DND-41 (cell line): ENCODE measurements around the gene LRRC61.
"Not testable (repeated sequence)": the region's sequence is repeated elsewhere in the genome, so short reads cannot be mapped to it uniquely, and the experiment has no call there.

ENCODE experiments used
- ATAC-seq: fragments of 200-7000 bp; cut with Tn5 transposase; 3 replicates; pipeline ENCODE4 v1.9.1; 2021; ENCODE audit warnings: low read depth; ENCODE audit not compliant: insufficient read depth
- DNase-seq: peaks from one replicate; pipeline ENCODE4 v3.0.0-alpha.2; 2020
- H2AFZ ChIP-seq: 2 replicates; pipeline ENCODE4 v1.6.0; 2012; ENCODE audit warnings: low read depth, low read length
- H3K27ac ChIP-seq: 2 replicates; pipeline ENCODE4 v1.5.1; 2012; ENCODE audit warnings: low read length, inconsistent platforms
- H3K27me3 ChIP-seq: fragments of 200-600 bp; sonication (generic); 2 replicates; pipeline ENCODE4 v1.6.0; 2012; ENCODE audit warnings: low read length, mild to moderate bottlenecking, inconsistent platforms; ENCODE audit not compliant: insufficient read depth, poor library complexity
- H3K36me3 ChIP-seq: 2 replicates; pipeline ENCODE4 v1.5.1; 2012; ENCODE audit warnings: low read length, inconsistent platforms; ENCODE audit not compliant: insufficient read depth
- H3K4me1 ChIP-seq: 2 replicates; pipeline ENCODE4 v1.5.1; 2012; ENCODE audit warnings: mild to moderate bottlenecking, low read length; ENCODE audit not compliant: insufficient read depth
- H3K4me2 ChIP-seq: 2 replicates; pipeline ENCODE4 v1.6.0; 2012; ENCODE audit warnings: mild to moderate bottlenecking, moderate library complexity, low read length, inconsistent platforms; ENCODE audit not compliant: insufficient read depth
- H3K4me3 ChIP-seq, 2 experiments: fragments of 200-600 bp in 1 of 2; shearing (Covaris generic) in 1 of 2; 2 replicates each; pipeline ENCODE4 v1.5.1; 2012 to 2016; ENCODE audit warnings: inconsistent platforms in 2 of 2, low read length in 2 of 2, mild to moderate bottlenecking in 2 of 2, low read depth in 1 of 2, moderate library complexity in 1 of 2
- H3K79me2 ChIP-seq: 2 replicates; pipeline ENCODE4 v1.6.0; 2012; ENCODE audit warnings: low read length, inconsistent platforms; ENCODE audit not compliant: insufficient read depth
- H3K9ac ChIP-seq: 2 replicates; pipeline ENCODE4 v1.6.0; 2012; ENCODE audit warnings: low read depth, mild to moderate bottlenecking, inconsistent platforms, low read length, moderate library complexity
- H3K9me3 ChIP-seq: 2 replicates; pipeline ENCODE4 v1.5.1; 2012; ENCODE audit warnings: low read length, moderate library complexity, mild to moderate bottlenecking, inconsistent platforms; ENCODE audit not compliant: insufficient read depth, severe bottlenecking
- H4K20me1 ChIP-seq: 2 replicates; pipeline ENCODE4 v1.6.0; 2012; ENCODE audit warnings: low read length; ENCODE audit not compliant: insufficient read depth
- TF ChIP-seq, protein P1 (sequence below): IDR thresholded peaks from 2 replicates; pipeline ENCODE4 v1.5.1; 2012; ENCODE audit warnings: borderline replicate concordance, low read length, moderate library complexity, mild to moderate bottlenecking; ENCODE audit not compliant: poor library complexity, severe bottlenecking; ENCODE audit errors: extremely low read depth

The LRRC61 gene

DNA sequence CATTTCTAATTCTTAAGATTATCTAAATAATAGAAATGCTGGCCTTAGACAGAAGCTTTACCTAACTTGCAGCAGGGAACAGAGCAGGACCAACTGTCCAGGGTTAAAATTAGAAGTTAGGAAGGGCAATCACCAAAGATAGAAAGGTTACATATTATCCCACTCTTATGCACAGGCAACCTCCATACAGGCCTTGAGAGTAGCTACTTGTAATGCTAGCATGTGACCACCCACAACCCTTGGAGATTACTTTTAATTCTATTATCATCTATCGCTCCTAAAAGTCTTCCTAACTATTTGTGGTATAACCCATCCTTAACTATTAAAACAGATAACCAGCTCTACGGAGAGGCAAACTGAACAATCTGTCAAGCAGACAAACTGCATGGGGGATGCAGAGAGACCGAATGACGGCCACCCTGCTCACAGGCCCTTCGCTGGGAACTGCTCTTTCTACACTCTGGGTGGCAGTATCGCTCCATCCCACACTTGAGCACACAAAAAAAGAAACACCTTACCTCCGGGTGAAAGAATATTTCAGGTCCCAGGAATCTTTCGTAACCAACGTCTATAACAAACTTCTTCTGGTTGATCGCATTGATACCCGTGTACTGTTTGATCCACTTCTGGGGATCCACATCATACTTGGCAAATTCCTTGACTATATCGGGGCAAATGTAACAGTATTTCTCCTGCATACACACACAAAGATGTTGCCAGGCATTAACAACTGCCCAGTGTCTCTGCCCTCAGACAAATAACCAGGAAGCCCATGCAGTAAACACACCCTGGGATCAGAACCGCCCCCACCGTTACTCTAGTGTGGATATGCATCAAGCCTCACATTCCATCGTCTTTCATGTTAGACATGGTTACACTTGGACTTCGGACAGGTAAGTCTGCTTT is 37.1 kb upstream of the LRRC61 start:
- H4K20me1 ChIP-seq, H3K9ac ChIP-seq, H3K27me3 ChIP-seq, H3K4me2 ChIP-seq, H3K36me3 ChIP-seq, H3K27ac ChIP-seq, H3K4me1 ChIP-seq, H3K79me2 ChIP-seq, H3K4me3 ChIP-seq, H2AFZ ChIP-seq, H3K9me3 ChIP-seq: not testable (repeated sequence)
- DNase-seq (peak; percentile 59), ATAC-seq (peak; percentile 89)
- TF ChIP-seq, protein P1, sequence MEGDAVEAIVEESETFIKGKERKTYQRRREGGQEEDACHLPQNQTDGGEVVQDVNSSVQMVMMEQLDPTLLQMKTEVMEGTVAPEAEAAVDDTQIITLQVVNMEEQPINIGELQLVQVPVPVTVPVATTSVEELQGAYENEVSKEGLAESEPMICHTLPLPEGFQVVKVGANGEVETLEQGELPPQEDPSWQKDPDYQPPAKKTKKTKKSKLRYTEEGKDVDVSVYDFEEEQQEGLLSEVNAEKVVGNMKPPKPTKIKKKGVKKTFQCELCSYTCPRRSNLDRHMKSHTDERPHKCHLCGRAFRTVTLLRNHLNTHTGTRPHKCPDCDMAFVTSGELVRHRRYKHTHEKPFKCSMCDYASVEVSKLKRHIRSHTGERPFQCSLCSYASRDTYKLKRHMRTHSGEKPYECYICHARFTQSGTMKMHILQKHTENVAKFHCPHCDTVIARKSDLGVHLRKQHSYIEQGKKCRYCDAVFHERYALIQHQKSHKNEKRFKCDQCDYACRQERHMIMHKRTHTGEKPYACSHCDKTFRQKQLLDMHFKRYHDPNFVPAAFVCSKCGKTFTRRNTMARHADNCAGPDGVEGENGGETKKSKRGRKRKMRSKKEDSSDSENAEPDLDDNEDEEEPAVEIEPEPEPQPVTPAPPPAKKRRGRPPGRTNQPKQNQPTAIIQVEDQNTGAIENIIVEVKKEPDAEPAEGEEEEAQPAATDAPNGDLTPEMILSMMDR = peak; percentile 63

DNA sequence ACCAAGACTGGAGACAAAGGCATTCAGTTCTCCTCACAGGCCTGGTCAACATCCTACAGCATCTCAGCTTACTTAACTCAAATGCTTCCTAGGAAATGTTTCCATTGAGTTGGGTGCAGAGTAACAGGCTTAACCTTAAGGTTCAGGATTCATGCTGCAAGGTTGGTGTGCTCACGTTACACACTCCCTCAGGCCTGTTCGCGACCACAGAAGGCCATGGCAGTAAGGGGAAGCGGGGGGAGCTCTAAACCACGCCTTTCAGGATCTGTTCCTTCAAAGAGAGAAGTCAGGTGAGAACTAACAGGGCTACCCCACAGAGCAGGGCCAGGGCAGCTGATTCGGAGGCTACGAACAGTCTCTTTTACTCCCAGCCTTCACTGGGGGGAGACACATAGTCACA is 35.3 kb upstream of the LRRC61 start:
- not testable (repeated sequence) for H3K27me3 ChIP-seq, H3K79me2 ChIP-seq, H2AFZ ChIP-seq, H3K9ac ChIP-seq, H3K4me1 ChIP-seq, H4K20me1 ChIP-seq, H3K27ac ChIP-seq, H3K9me3 ChIP-seq, H3K4me3 ChIP-seq, H3K36me3 ChIP-seq, H3K4me2 ChIP-seq
- ATAC-seq = peak; percentile 70
- DNase-seq = peak; percentile 34

DNA sequence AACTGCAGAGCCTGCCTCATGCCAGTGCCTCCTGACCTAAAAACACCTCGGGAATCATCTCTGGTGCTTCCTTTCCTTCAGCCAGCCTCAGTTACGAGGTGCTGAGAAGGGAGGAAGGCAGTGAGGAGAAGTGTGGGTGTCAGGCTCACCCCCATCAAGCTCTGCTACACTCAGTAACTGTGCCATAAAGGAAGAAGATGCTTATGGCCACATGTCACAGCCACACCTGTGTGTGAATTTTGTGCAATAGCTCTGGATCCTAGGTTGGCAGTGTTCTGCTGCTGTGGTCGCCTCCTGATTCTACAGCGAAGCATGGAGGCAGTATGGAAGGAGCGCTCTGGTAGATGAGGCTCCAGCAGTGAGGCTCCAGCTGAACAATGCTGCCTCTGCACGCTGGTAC is 34.3 kb upstream of the LRRC61 start:
- not testable (repeated sequence) for H3K79me2 ChIP-seq, H3K27ac ChIP-seq, ATAC-seq, H4K20me1 ChIP-seq, H3K9ac ChIP-seq, DNase-seq, H3K4me3 ChIP-seq, H3K4me1 ChIP-seq, H2AFZ ChIP-seq, H3K4me2 ChIP-seq, H3K36me3 ChIP-seq, H3K27me3 ChIP-seq, H3K9me3 ChIP-seq

DNA sequence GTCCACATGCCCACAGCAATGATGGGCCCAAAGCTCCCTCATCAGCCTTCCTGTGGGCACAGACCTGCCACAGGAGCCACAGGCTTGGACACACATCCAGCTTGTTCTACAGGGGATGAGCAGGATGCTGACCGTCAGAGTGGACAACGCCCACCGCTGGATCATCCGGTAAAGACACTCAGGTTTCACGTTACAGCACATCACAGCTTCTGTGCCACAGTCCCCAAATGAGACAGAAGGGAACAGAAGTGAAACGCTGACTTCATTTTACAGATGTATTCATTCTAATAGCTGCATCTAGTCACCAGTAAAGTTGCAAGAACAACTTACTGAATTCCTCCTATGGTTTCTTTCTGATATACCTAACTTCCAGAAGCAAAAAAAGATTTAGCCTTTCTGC is 32.8 kb upstream of the LRRC61 start:
- not testable (repeated sequence) for H3K27ac ChIP-seq, H3K36me3 ChIP-seq, H3K27me3 ChIP-seq, H3K9me3 ChIP-seq, H4K20me1 ChIP-seq, H3K4me1 ChIP-seq, DNase-seq, H2AFZ ChIP-seq, H3K79me2 ChIP-seq, H3K4me3 ChIP-seq, ATAC-seq, H3K9ac ChIP-seq, H3K4me2 ChIP-seq

DNA sequence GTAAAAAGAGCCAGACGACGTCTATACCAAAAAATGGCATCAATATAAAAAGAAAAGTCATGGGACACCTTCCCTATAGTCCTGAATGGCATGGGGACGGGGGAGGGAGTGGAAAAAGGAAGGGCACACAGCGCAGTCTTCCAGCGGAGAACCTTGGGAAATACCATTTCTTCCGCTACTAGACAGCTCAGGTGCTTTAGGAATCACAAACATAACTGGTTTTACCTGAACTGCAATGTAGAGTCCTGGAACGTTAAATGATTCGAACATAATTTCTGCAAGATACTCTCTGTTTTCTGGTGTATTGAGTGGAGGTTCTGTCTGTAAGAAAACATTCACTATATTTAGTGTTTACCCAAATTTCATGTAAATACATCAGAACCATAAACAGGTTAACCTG is 28.1 kb upstream of the LRRC61 start:
- not testable (repeated sequence) for H3K79me2 ChIP-seq, H4K20me1 ChIP-seq, ATAC-seq, H3K4me1 ChIP-seq, H3K27me3 ChIP-seq, H3K9me3 ChIP-seq, H3K4me3 ChIP-seq, H3K36me3 ChIP-seq, H3K4me2 ChIP-seq, H3K27ac ChIP-seq, H3K9ac ChIP-seq, DNase-seq, H2AFZ ChIP-seq

DNA sequence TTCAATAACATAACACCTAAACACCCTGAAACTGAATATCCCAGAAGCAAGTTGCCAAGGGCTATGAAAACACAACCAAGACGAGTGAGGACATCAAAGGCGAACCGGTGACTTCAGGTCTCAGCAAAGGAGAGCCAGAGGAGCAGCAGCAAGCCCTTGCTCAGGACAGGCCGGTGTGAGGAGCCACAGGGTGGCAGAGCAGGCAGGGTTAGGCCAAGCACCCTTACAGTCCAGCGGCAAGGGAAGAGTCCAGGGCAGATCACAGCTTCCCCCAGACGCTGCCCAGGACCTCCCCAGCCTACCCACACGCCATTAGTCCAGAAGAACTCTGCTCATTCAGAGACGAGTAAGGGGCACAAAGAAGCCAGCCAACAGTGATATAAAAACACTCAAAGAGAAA is 27.5 kb upstream of the LRRC61 start:
- H3K36me3 ChIP-seq, H4K20me1 ChIP-seq, H3K4me2 ChIP-seq, H3K79me2 ChIP-seq, H3K27ac ChIP-seq, ATAC-seq, H3K9me3 ChIP-seq, H3K4me3 ChIP-seq, H3K4me1 ChIP-seq, H3K9ac ChIP-seq, H2AFZ ChIP-seq, DNase-seq, H3K27me3 ChIP-seq: not testable (repeated sequence)

DNA sequence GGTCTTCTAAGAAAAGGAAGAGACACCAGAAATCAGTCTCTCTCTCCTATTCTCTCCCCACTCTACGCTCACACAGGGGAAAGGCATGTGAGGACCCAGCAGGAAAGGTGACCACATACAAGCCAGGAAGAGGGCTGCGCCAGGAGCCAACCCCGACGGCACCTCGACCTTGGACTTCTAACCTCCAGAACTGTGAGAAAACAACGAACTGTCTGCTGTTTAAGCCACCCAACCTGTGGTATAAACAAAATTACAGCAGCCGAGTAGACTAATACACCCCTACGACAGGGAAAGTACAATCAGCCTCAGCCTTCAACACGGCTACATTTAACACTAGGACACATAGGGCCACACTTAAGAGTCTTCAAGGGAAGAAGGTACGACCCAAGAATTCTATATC is 26.4 kb upstream of the LRRC61 start:
- H4K20me1 ChIP-seq, H3K79me2 ChIP-seq, H3K9ac ChIP-seq, DNase-seq, H3K4me3 ChIP-seq, H3K27ac ChIP-seq, H3K4me2 ChIP-seq, H3K4me1 ChIP-seq, ATAC-seq, H3K36me3 ChIP-seq, H3K9me3 ChIP-seq, H2AFZ ChIP-seq, H3K27me3 ChIP-seq: not testable (repeated sequence)
